Trophoblast cell (in vitro differentiated cells and primary cell): Measurements from ENCODE around the gene ASAP3.

Experiments
- DNase-seq, 2 donors: peaks; one replicate each; pipeline ENCODE4 v3.0.0-alpha.2; 2016
- H2AFZ ChIP-seq: 2 replicates; pipeline ENCODE4 v1.6.1; 2013; ENCODE audit warnings: low read length, moderate library complexity, mild to moderate bottlenecking; ENCODE audit not compliant: insufficient read depth, poor library complexity
- H2AK5ac ChIP-seq: 2 replicates; pipeline ENCODE4 v1.6.1; 2013; ENCODE audit warnings: mild to moderate bottlenecking, low read length
- H2BK120ac ChIP-seq: 2 replicates; pipeline ENCODE4 v1.6.1; 2013; ENCODE audit warnings: low read length, mild to moderate bottlenecking, moderate library complexity; ENCODE audit not compliant: insufficient read depth, poor library complexity
- H2BK12ac ChIP-seq: 2 replicates; pipeline ENCODE4 v1.6.1; 2013; ENCODE audit warnings: mild to moderate bottlenecking, low read length, moderate library complexity
- H2BK5ac ChIP-seq: 2 replicates; pipeline ENCODE4 v1.6.1; 2013; ENCODE audit warnings: low read length, low read depth, moderate library complexity, mild to moderate bottlenecking; ENCODE audit not compliant: poor library complexity
- H3K14ac ChIP-seq: 2 replicates; pipeline ENCODE4 v1.6.1; 2013; ENCODE audit warnings: mild to moderate bottlenecking, low read length
- H3K18ac ChIP-seq: 2 replicates; pipeline ENCODE4 v1.6.1; 2013; ENCODE audit warnings: mild to moderate bottlenecking, low read length
- H3K23ac ChIP-seq: 2 replicates; pipeline ENCODE4 v1.6.1; 2013; ENCODE audit warnings: low read length
- H3K27ac ChIP-seq: 2 replicates; pipeline ENCODE4 v1.5.1; 2013; ENCODE audit warnings: low read depth, mild to moderate bottlenecking, inconsistent platforms, low read length, moderate library complexity
- H3K27me3 ChIP-seq: 2 replicates; pipeline ENCODE4 v1.6.1; 2013; ENCODE audit warnings: inconsistent platforms, mild to moderate bottlenecking, low read length, moderate library complexity; ENCODE audit not compliant: insufficient read depth
- H3K36me3 ChIP-seq, 2 experiments: 1 replicate in 1 of 2; 2 replicates in 1 of 2; pipeline ENCODE4 v1.6.1; 2013; ENCODE audit warnings: low read length in 2 of 2, mild to moderate bottlenecking in 2 of 2, moderate library complexity in 1 of 2; ENCODE audit not compliant: insufficient read depth in 2 of 2, control insufficient read depth in 1 of 2
- H3K4ac ChIP-seq: 2 replicates; pipeline ENCODE4 v1.6.1; 2013; ENCODE audit warnings: low read depth, mild to moderate bottlenecking, low read length, moderate library complexity
- H3K4me1 ChIP-seq, 2 experiments: 1 replicate in 1 of 2; 2 replicates in 1 of 2; pipeline ENCODE4 v1.6.1; 2013; ENCODE audit warnings: low read length in 2 of 2, mild to moderate bottlenecking in 2 of 2, moderate library complexity in 1 of 2; ENCODE audit not compliant: insufficient read depth in 2 of 2, control insufficient read depth in 1 of 2
- H3K4me2 ChIP-seq: 2 replicates; pipeline ENCODE4 v1.6.1; 2013; ENCODE audit warnings: inconsistent platforms, mild to moderate bottlenecking, low read length, moderate library complexity
- H3K4me3 ChIP-seq: 2 replicates; pipeline ENCODE4 v1.5.1; 2013; ENCODE audit warnings: mild to moderate bottlenecking, low read depth, low read length, inconsistent platforms
- H3K79me1 ChIP-seq: one replicate; pipeline ENCODE4 v1.6.1; 2013; ENCODE audit warnings: low read length
- H3K79me2 ChIP-seq: 2 replicates; pipeline ENCODE4 v1.6.1; 2013; ENCODE audit warnings: low read length, mild to moderate bottlenecking; ENCODE audit not compliant: control insufficient read depth, insufficient read depth, poor library complexity
- H3K9ac ChIP-seq: 2 replicates; pipeline ENCODE4 v1.6.1; 2013; ENCODE audit warnings: mild to moderate bottlenecking, low read length
- H3K9me3 ChIP-seq: 2 replicates; pipeline ENCODE4 v1.6.1; 2013; ENCODE audit warnings: low read depth, mild to moderate bottlenecking, control low read depth, inconsistent platforms, low read length; ENCODE audit not compliant: insufficient read depth
- H4K12ac ChIP-seq: 2 replicates; pipeline ENCODE4 v1.6.1; 2013; ENCODE audit warnings: low read depth, mild to moderate bottlenecking, low read length, moderate library complexity
- H4K8ac ChIP-seq: 2 replicates; pipeline ENCODE4 v1.6.1; 2013; ENCODE audit warnings: low read depth, mild to moderate bottlenecking, low read length, moderate library complexity
- H4K91ac ChIP-seq: one replicate; pipeline ENCODE4 v1.6.1; 2013; ENCODE audit warnings: low read depth, mild to moderate bottlenecking, low read length, moderate library complexity
- WGBS: extraction: QIAGEN DNeasy Blood & Tissue Kit; methylation state at CpG from one replicate; pipeline ENCODE4 v1.1.7; 2013; ENCODE audit warnings: missing lambda C conversion rate; ENCODE audit not compliant: insufficient read length, insufficient coverage; ENCODE audit errors: extremely low coverage; 5-methylcytosine and 5-hydroxymethylcytosine counted together

Gene ASAP3

GRCh38 chr1:23407016-23407630 is 76.9 kb downstream of the ASAP3 start:
- Histone ChIP-seq H3K27me3 (no peaks in the 10 kb centered on the region), H3K4ac (no peak overlapping the region), H3K18ac (no peak overlapping the region), H3K27ac (no peak overlapping the region), H2BK120ac (no peak overlapping the region), H4K12ac (no peak overlapping the region), H4K91ac (no peak overlapping the region), H3K14ac (no peak overlapping the region), H3K36me3 (no peaks in the 10 kb centered on the region), H3K79me2 (no peaks in the 10 kb centered on the region), H2BK5ac (no peak overlapping the region), H3K4me3 (no peak overlapping the region), H3K79me1 (no peaks in the 10 kb centered on the region), H4K8ac (no peak overlapping the region), H3K23ac (no peak overlapping the region), H2AK5ac (no peak overlapping the region), H3K4me1 (peaks cover 9 to 10% of the 10 kb centered on the region in 2 experiments), H2AFZ (no peak overlapping the region), H3K4me2 (no peak overlapping the region), H3K9ac (no peak overlapping the region), H3K9me3 (no peaks in the 10 kb centered on the region), H2BK12ac (no peak overlapping the region)
- WGBS: no CpG with 5 or more reads among the region's 8 CpGs
- DNase-seq: peak in 1 of 2 donors; percentile 34

GRCh38 chr1:23405946-23406345 is 78.0 kb downstream of the ASAP3 start:
- no peak overlapping the region for H2BK12ac ChIP-seq
- H3K79me2 ChIP-seq: no peaks in the 10 kb centered on the region
- no peak overlapping the region for H3K4me3 ChIP-seq
- no peak overlapping the region for H3K23ac ChIP-seq
- no CpG with 5 or more reads among the region's 3 CpGs for WGBS
- no peak overlapping the region for H4K8ac ChIP-seq
- no peak overlapping the region for H3K4me2 ChIP-seq
- H3K27me3 ChIP-seq: no peaks in the 10 kb centered on the region
- no peak overlapping the region for H3K4ac ChIP-seq
- H4K91ac ChIP-seq: no peak overlapping the region
- H3K9me3 ChIP-seq: no peaks in the 10 kb centered on the region
- no peaks in the 10 kb centered on the region for H3K79me1 ChIP-seq
- H2BK5ac ChIP-seq: no peak overlapping the region
- no peak overlapping the region for H2BK120ac ChIP-seq
- H3K36me3 ChIP-seq: no peaks in the 10 kb centered on the region
- no peak for DNase-seq
- H3K18ac ChIP-seq: no peak overlapping the region
- no peak overlapping the region for H3K27ac ChIP-seq
- H3K9ac ChIP-seq: no peak overlapping the region
- no peak overlapping the region for H2AK5ac ChIP-seq
- H4K12ac ChIP-seq: no peak overlapping the region
- no peak overlapping the region for H2AFZ ChIP-seq
- H3K4me1 ChIP-seq: peaks cover 9 to 10% of the 10 kb centered on the region in 2 experiments
- H3K14ac ChIP-seq: no peak overlapping the region

- peak overlapping the region; percentile 5 for H4K8ac ChIP-seq
- WGBS: no CpG with 5 or more reads among the region's 19 CpGs
Observed at GRCh38 chr1:23403735-23404486, 80.1 kb downstream of the ASAP3 start.

GRCh38 chr1:23403355-23403734 is 80.6 kb downstream of the ASAP3 start:
- H2AFZ ChIP-seq: peak overlapping the region; percentile 58
- H3K4me1 ChIP-seq: peaks cover 9 to 10% of the 10 kb centered on the region in 2 experiments
- DNase-seq: no peak
- H3K4ac ChIP-seq: no peak overlapping the region
- no peak overlapping the region for H2BK5ac ChIP-seq
- no peak overlapping the region for H3K27ac ChIP-seq
- H4K91ac ChIP-seq: no peak overlapping the region
- no peaks in the 10 kb centered on the region for H3K79me2 ChIP-seq
- H3K18ac ChIP-seq: no peak overlapping the region
- H3K4me3 ChIP-seq: no peak overlapping the region
- H3K36me3 ChIP-seq: no peaks in the 10 kb centered on the region
- H3K9me3 ChIP-seq: no peaks in the 10 kb centered on the region
- H3K4me2 ChIP-seq: peak overlapping the region; percentile 61
- no peak overlapping the region for H3K14ac ChIP-seq
- H4K8ac ChIP-seq: no peak overlapping the region
- H2BK12ac ChIP-seq: no peak overlapping the region
- no peaks in the 10 kb centered on the region for H3K79me1 ChIP-seq
- no peak overlapping the region for H3K23ac ChIP-seq
- no peak overlapping the region for H4K12ac ChIP-seq
- WGBS: no CpG with 5 or more reads among the region's 4 CpGs
- no peaks in the 10 kb centered on the region for H3K27me3 ChIP-seq
- no peak overlapping the region for H2BK120ac ChIP-seq
- no peak overlapping the region for H3K9ac ChIP-seq
- no peak overlapping the region for H2AK5ac ChIP-seq

More at GRCh38 chr1:23403735-23404486, 80.1 kb downstream of the ASAP3 start:
- no peak overlapping the region for H3K27ac ChIP-seq
- H3K79me2 ChIP-seq: no peaks in the 10 kb centered on the region
- no peaks in the 10 kb centered on the region for H3K9me3 ChIP-seq
- no peak overlapping the region for H3K18ac ChIP-seq
- H2BK5ac ChIP-seq: no peak overlapping the region
- H4K91ac ChIP-seq: peak overlapping the region; percentile 11
- no peak overlapping the region for H4K12ac ChIP-seq
- no peak overlapping the region for H3K4me3 ChIP-seq
- peak overlapping the region; percentile 58 for H2AFZ ChIP-seq
- peaks cover 9 to 10% of the 10 kb centered on the region in 2 experiments for H3K4me1 ChIP-seq
- H3K4me2 ChIP-seq: peak overlapping the region; percentile 61
- H2BK120ac ChIP-seq: no peak overlapping the region
- no peaks in the 10 kb centered on the region for H3K27me3 ChIP-seq
- H3K23ac ChIP-seq: no peak overlapping the region
- no peak overlapping the region for H2BK12ac ChIP-seq
- DNase-seq: peak; percentile 76 to 92
- H3K4ac ChIP-seq: no peak overlapping the region
- no peaks in the 10 kb centered on the region for H3K79me1 ChIP-seq
- no peak overlapping the region for H2AK5ac ChIP-seq
- H3K14ac ChIP-seq: no peak overlapping the region
- no peak overlapping the region for H3K9ac ChIP-seq
- no peaks in the 10 kb centered on the region for H3K36me3 ChIP-seq
